Endothelial cell of umbilical vein (primary cell): Measurements from ENCODE around the gene SLC23A1. TPM values are rescaled to one million over a fixed set of nuclear protein-coding genes. Genes with fewer than 3 reads are reported as not detected.

Source experiments
- BruUV-seq: library from RNA; stranded (reverse); fragments of 400-500 nt; replicated peaks from 2 replicates; lab custom pipeline; 2021; lab: Mats Ljungman, UMichigan
- CTCF ChIA-PET: fragments of 300-600, 350-600 bp; sonication (Branson Sonifier 250); formaldehyde crosslinking; loops from one replicate; lab custom pipeline; 2021; ENCODE audit warnings: antibody characterized with exemption, inconsistent platforms; lab: Charles Lee
- POLR2A ChIA-PET: fragments of 300-600, 350-600 bp; sonication (Branson Sonifier 250); formaldehyde crosslinking; loops from one replicate; lab custom pipeline; 2021; ENCODE audit warnings: antibody characterized with exemption, inconsistent platforms; lab: Charles Lee
- DNase-seq: peaks from one replicate; pipeline ENCODE4 v3.0.0-alpha.2; 2011; ENCODE audit warnings: low read depth, low spot score
- FAIRE-seq: peaks from 2 replicates; lab custom pipeline; 2011; peaks lifted over from hg19 to GRCh38; lab: Jason Lieb, UNC
- H2AFZ ChIP-seq: 2 replicates; pipeline ENCODE4 v1.6.0; 2012; ENCODE audit warnings: low read depth, low read length, control low read depth, inconsistent platforms
- H3K27ac ChIP-seq: 2 replicates; pipeline ENCODE4 v1.5.1; 2011; ENCODE audit warnings: low read depth, mild to moderate bottlenecking, control low read depth, low read length, moderate library complexity; ENCODE audit not compliant: insufficient read depth
- H3K27me3 ChIP-seq, 2 experiments: 2 replicates each; pipeline versions ENCODE4 v1.6.0 to v1.6.1; 2011; ENCODE audit warnings: low read length in 2 of 2, mixed read lengths in 1 of 2; ENCODE audit not compliant: control insufficient read depth in 2 of 2, insufficient read depth in 2 of 2
- H3K36me3 ChIP-seq, 2 experiments: 2 replicates in 1 of 2; 3 replicates in 1 of 2; pipeline ENCODE4 v1.5.1; 2011; ENCODE audit warnings: low read length in 2 of 2, mild to moderate bottlenecking in 1 of 2, moderate library complexity in 1 of 2; ENCODE audit not compliant: control insufficient read depth in 2 of 2, insufficient read depth in 2 of 2; ENCODE audit errors: extremely low read depth in 1 of 2
- H3K4me1 ChIP-seq: 3 replicates; pipeline ENCODE4 v1.5.1; 2011; ENCODE audit warnings: mild to moderate bottlenecking, low read length; ENCODE audit not compliant: control insufficient read depth, insufficient read depth; ENCODE audit errors: extremely low read depth
- H3K4me2 ChIP-seq: 2 replicates; pipeline ENCODE4 v1.6.1; 2011; ENCODE audit warnings: low read length, control low read depth, mixed read lengths; ENCODE audit not compliant: insufficient read depth
- H3K4me3 ChIP-seq, 3 experiments: fragments of 200-600 bp in 1 of 3; sonication (generic), shearing (Covaris generic) in 1 of 3; replicated peaks in 1 of 3; 2 replicates each; pipeline ENCODE4 v1.5.1; 2011 to 2016; ENCODE audit warnings: control low read depth in 3 of 3, low read length in 3 of 3, mild to moderate bottlenecking in 2 of 3, inconsistent platforms in 1 of 3, low read depth in 1 of 3, moderate library complexity in 1 of 3; ENCODE audit not compliant: insufficient read depth in 1 of 3
- H3K79me2 ChIP-seq: 2 replicates; pipeline ENCODE4 v1.6.0; 2012; ENCODE audit warnings: low read length, inconsistent platforms; ENCODE audit not compliant: control insufficient read depth, insufficient read depth
- H3K9ac ChIP-seq: replicated peaks from 2 replicates; pipeline ENCODE3; 2011; ENCODE audit warnings: low read length, control low read depth; ENCODE audit not compliant: insufficient read depth; ENCODE audit errors: extremely low read depth
- H3K9me1 ChIP-seq: replicated peaks from 3 replicates; pipeline ENCODE4 v1.6.0; 2011; ENCODE audit warnings: mild to moderate bottlenecking, low read length; ENCODE audit not compliant: control insufficient read depth, insufficient read depth; ENCODE audit errors: extremely low read depth
- H3K9me3 ChIP-seq: replicated peaks from 2 replicates; pipeline ENCODE4 v1.5.1; 2012; ENCODE audit warnings: low read length, inconsistent platforms; ENCODE audit not compliant: control insufficient read depth, insufficient read depth
- H4K20me1 ChIP-seq: replicated peaks from 2 replicates; pipeline ENCODE3; 2011; ENCODE audit warnings: mild to moderate bottlenecking, low read length; ENCODE audit not compliant: control insufficient read depth, insufficient read depth; ENCODE audit errors: extremely low read depth
- EZH2 ChIP-seq: IDR thresholded peaks from 2 replicates; pipeline ENCODE4 v1.6.1; 2012; ENCODE audit warnings: borderline replicate concordance, low read depth, mild to moderate bottlenecking, moderate library complexity, low read length, inconsistent platforms; ENCODE audit not compliant: severe bottlenecking
- FOS ChIP-seq: IDR thresholded peaks from 2 replicates; pipeline ENCODE4 v1.6.1; 2011; ENCODE audit warnings: mild to moderate bottlenecking, low read length, moderate library complexity, borderline replicate concordance; ENCODE audit not compliant: insufficient read depth
- GATA2 ChIP-seq: IDR thresholded peaks from 2 replicates; pipeline ENCODE4 v1.7.0; 2011; ENCODE audit warnings: low read depth, mild to moderate bottlenecking, moderate library complexity, mixed read lengths, low read length; ENCODE audit not compliant: insufficient read length, insufficient read depth
- JUN ChIP-seq: IDR thresholded peaks from 2 replicates; pipeline ENCODE4 v1.6.1; 2011; ENCODE audit warnings: borderline replicate concordance, low read depth; ENCODE audit not compliant: insufficient read length, insufficient read depth
- MYC ChIP-seq: IDR thresholded peaks from one replicate; pipeline ENCODE4 v1.6.1; 2011; ENCODE audit warnings: mild to moderate bottlenecking, low read depth, low read length
- POLR2A ChIP-seq: IDR thresholded peaks from 2 replicates; pipeline ENCODE4 v1.6.1; 2012; ENCODE audit warnings: low read depth, mild to moderate bottlenecking, control low read depth, low read length
- POLR2AphosphoS5 ChIP-seq: IDR thresholded peaks from 2 replicates; pipeline ENCODE4 v1.6.1; 2012; ENCODE audit warnings: low read depth, mild to moderate bottlenecking, control low read depth, low read length, moderate library complexity; ENCODE audit not compliant: insufficient read depth
- dilution Hi-C: fragments of 300-500 bp; cut with MboI; formaldehyde crosslinking; loops from one replicate; pipeline ENCODE4 v1.15.0; 2019; ENCODE audit warnings: low sequenced_read_pairs; ENCODE audit not compliant: extremely low pct_ligation_motif_present
- intact Hi-C: fragments of 100-400 bp; cut with micrococcal nuclease; formaldehyde crosslinking; loops from one replicate; pipeline ENCODE4 v1.10.0; 2022
- polyA plus RNA-seq, 4 experiments: library from polyadenylated mRNA; depleted of rRNA in 3 of 4; stranded (reverse) in 3 of 4; unstranded in 1 of 4; fragments of >200 nt; gene quantifications; 2 replicates each; pipeline versions ENCODE4 v1.2.1 to v1.2.3, GENCODE V29; 2011 to 2012; ENCODE audit warnings: missing spikeins in 1 of 4
- total RNA-seq: library from RNA; stranded (reverse); gene quantifications from 2 replicates; pipeline ENCODE4 v1.2.3, GENCODE V29; 2021
- TF ChIP-seq, protein P1 (sequence below): IDR thresholded peaks from 2 replicates; pipeline ENCODE4 v1.6.1; 2011; ENCODE audit not compliant: insufficient read depth, insufficient read length
- TF ChIP-seq, protein P2 (sequence below), 2 donors: IDR thresholded peaks; 1 replicate in 1 of 2; 2 replicates in 1 of 2; pipeline ENCODE4 v1.5.1; 2011; ENCODE audit warnings: low read length in 2 of 2, mild to moderate bottlenecking in 2 of 2, moderate library complexity in 2 of 2, control low read depth in 1 of 2, inconsistent platforms in 1 of 2, low read depth in 1 of 2; ENCODE audit not compliant: insufficient read depth in 1 of 2; ENCODE audit errors: extremely low read depth in 1 of 2

Gene SLC23A1
- total and polyA plus RNA-seq, 2 donors (not counting 3 experiments of a cell fraction or from before 2014, with no cell fraction given), result not detected

DNA sequence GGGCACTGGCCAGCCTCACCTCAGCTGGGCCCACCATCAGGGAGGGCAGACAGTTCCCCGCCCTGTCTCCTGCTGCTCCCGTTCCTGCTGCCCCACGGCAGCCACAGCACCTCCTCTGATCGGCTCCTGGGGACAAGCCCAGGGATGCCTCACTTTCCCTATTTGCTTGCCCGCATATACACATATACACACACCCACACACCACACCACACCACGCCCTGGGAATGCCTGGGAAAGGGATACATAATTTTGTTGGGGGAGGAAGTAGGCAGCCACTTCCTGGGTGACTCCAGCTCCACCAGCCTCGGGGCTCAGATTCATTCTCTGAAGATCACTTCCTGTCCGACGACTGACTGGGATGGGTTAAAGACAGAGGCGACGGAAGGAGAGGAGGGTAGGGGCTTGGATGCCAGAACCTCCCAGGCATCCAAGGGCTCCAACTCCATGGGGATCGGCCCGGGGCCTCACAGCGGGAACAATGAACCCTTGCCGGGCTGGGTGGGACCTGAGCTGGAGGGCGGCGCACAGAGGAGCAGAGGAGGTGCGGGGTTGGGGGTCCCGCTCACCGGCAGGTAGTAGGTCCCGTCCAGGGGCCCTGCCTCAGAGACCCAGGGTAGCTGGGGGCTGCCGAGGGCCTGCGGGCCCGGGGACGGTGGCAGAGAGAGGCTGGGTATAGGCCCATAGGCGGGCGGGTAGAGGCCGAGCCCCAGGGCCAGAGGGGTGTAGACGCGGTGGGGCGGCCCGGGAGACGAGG is 8.7 kb upstream of the SLC23A1 start:
- Histone ChIP-seq H3K9me1 (no peaks in the 10 kb centered on the region), H4K20me1 (no peaks in the 10 kb centered on the region), H3K9ac (no peak overlapping the region), H3K79me2 (no peaks in the 10 kb centered on the region), H3K27me3 (peaks cover 7 to 14% of the 10 kb centered on the region in 2 experiments), H3K36me3 (no peaks in the 10 kb centered on the region), H3K4me1 (peaks cover 12% of the 10 kb centered on the region), H3K9me3 (no peaks in the 10 kb centered on the region), H3K4me2 (no peak overlapping the region), H3K4me3 (no peak overlapping the region), H2AFZ (peak overlapping the region; percentile 64), H3K27ac (no peak overlapping the region)
- CTCF ChIA-PET, result interaction anchor here (0.6 to 2.1 kb wide), 10 partner anchors 9 to 816 kb away, joined by 3 to 7 read pairs (median 4); partner anchors contain the start of gene MATR3
- no peak for TF ChIP-seq GATA2
- TF ChIP-seq, protein P1, sequence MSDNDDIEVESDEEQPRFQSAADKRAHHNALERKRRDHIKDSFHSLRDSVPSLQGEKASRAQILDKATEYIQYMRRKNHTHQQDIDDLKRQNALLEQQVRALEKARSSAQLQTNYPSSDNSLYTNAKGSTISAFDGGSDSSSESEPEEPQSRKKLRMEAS, result no peak
- TF ChIP-seq EZH2, result no peak
- TF ChIP-seq, protein P2, sequence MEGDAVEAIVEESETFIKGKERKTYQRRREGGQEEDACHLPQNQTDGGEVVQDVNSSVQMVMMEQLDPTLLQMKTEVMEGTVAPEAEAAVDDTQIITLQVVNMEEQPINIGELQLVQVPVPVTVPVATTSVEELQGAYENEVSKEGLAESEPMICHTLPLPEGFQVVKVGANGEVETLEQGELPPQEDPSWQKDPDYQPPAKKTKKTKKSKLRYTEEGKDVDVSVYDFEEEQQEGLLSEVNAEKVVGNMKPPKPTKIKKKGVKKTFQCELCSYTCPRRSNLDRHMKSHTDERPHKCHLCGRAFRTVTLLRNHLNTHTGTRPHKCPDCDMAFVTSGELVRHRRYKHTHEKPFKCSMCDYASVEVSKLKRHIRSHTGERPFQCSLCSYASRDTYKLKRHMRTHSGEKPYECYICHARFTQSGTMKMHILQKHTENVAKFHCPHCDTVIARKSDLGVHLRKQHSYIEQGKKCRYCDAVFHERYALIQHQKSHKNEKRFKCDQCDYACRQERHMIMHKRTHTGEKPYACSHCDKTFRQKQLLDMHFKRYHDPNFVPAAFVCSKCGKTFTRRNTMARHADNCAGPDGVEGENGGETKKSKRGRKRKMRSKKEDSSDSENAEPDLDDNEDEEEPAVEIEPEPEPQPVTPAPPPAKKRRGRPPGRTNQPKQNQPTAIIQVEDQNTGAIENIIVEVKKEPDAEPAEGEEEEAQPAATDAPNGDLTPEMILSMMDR (IDR thresholded peaks at IDR 0.05; ENCODE audit: extremely low read depth in 1 of 2, insufficient read depth in 1 of 2, low read depth in 1 of 2, low read length in 2 of 2), result no peak
- no peak for TF ChIP-seq POLR2A
- no peak for TF ChIP-seq MYC
- TF ChIP-seq POLR2AphosphoS5, result no peak
- TF ChIP-seq JUN, result no peak
- TF ChIP-seq FOS, result no peak
- POLR2A ChIA-PET, result interaction anchor here (1.3 kb wide), 1 partner anchor 50 kb away, joined by 3 read pairs; the partner anchor contains the start of gene PAIP2
- FAIRE-seq, result no peak
- no peak for DNase-seq
- no TSS peak for BruUV-seq
- intact Hi-C loops, result loop anchor here (2.0 to 5.0 kb wide), 2 partner anchors 99 to 813 kb away; partner anchors contain the start of gene MATR3
- dilution Hi-C loops, result no loop called here
